HepG2 (cell line): ENCODE results near the gene ABCC8. TPM values are rescaled to one million over a fixed set of nuclear protein-coding genes. Genes with fewer than 3 reads are reported as not detected.
A peak's percentile ranks its signal among the peaks of the same experiment; 100 is the strongest.

Source experiments
- ARID3A ChIP-seq: IDR thresholded peaks from 2 replicates; pipeline ENCODE4 v1.6.1; 2012; ENCODE audit warnings: low read depth, low read length, improper control_type of control experiment
- ARID5B ChIP-seq: IDR thresholded peaks from 2 replicates; pipeline ENCODE4 v1.4.0; 2020; ENCODE audit warnings: mild to moderate bottlenecking, missing genetic modification reagents
- ATF2 ChIP-seq: sonication (generic); formaldehyde crosslinking; IDR thresholded peaks from 2 replicates; pipeline ENCODE4 v1.4.0; 2020; ENCODE audit warnings: missing genetic modification reagents
- HNF1B ChIP-seq: sonication (generic); formaldehyde crosslinking; IDR thresholded peaks from 2 replicates; pipeline ENCODE4 v1.5.1; 2020; ENCODE audit warnings: mild to moderate bottlenecking, moderate library complexity, missing genetic modification reagents
- SMC3 ChIP-seq: IDR thresholded peaks from 2 replicates; pipeline ENCODE4 v1.6.1; 2011; ENCODE audit warnings: low read length, improper control_type of control experiment
- SSRP1 ChIP-seq: IDR thresholded peaks from 2 replicates; pipeline ENCODE4 v1.6.1; 2016; ENCODE audit warnings: control low read depth
- STAG1 ChIP-seq: sonication (generic); formaldehyde crosslinking; IDR thresholded peaks from 2 replicates; pipeline ENCODE4 v1.4.0; 2020; ENCODE audit warnings: missing genetic modification reagents
- ZNF614 ChIP-seq: IDR thresholded peaks from 2 replicates; pipeline ENCODE4 v1.6.1; 2018; ENCODE audit warnings: missing biosample characterization, missing genetic modification reagents, inconsistent platforms, borderline replicate concordance
- polyA plus RNA-seq, 8 experiments: library from polyadenylated mRNA; depleted of rRNA in 3 of 8; stranded (reverse) in 7 of 8; unstranded in 1 of 8; fragments of >200 nt; fragmentation: Illumina TruSeq in 4 of 8; extraction: Trizol in 4 of 8; gene quantifications; 2 replicates each; pipeline versions ENCODE4 v1.2.1 to v1.2.3, GENCODE V29; 2011 to 2016; ENCODE audit warnings: low read depth in 4 of 8, missing spikeins in 1 of 8, mixed read lengths in 1 of 8; ENCODE audit not compliant: insufficient read depth in 1 of 8
- total RNA-seq, 5 experiments: library from RNA; depleted of rRNA; stranded (reverse); fragments of >200 nt; fragmentation: Illumina TruSeq; extraction: Trizol; gene quantifications; 2 replicates each; pipeline ENCODE4 v1.2.3, GENCODE V29; 2016; ENCODE audit warnings: low read depth in 1 of 5

ABCC8 gene
- total and polyA plus RNA-seq, 2 of the 13 experiments (the other 11 are each of a cell fraction or from before 2014, with no cell fraction given) = not detected

- no peak for TF ChIP-seq HNF1B (CRISPR knock-in tag)
- TF ChIP-seq STAG1 (CRISPR knock-in tag) = peak; percentile 41; the same call in 1 of the 2 replicates
- TF ChIP-seq ATF2 (CRISPR knock-in tag) = no peak
- peak; percentile 58; the same call in 1 of the 2 replicates for TF ChIP-seq SMC3
- no peak for TF ChIP-seq ZNF614 (CRISPR knock-in tag)
- TF ChIP-seq ARID5B (CRISPR knock-in tag) = no peak
- TF ChIP-seq ARID3A = peak; percentile 63
- TF ChIP-seq SSRP1 (CRISPR knock-in tag) = no peak
These were observed 3.4 kb downstream of the ABCC8 start (continued) for GRCh38 chr11:17473071-17473744.
